ENCODE measurements around the gene THTPA. TPM values are rescaled to one million over a fixed set of nuclear protein-coding genes. Genes with fewer than 3 reads are reported as not detected.
A peak's percentile ranks its signal among the peaks of the same experiment; 100 is the strongest.

The THTPA gene
- total RNA-seq, 4 donors from 2014 or later = 23.3 to 48.5 (median 37.6) TPM

- peaks cover 3 to 23% (median 13%) of the 10 kb centered on the region in 4 donors for H3K4me1 ChIP-seq
- no peaks in the 10 kb centered on the region for H3K9me3 ChIP-seq
- no peak for TF ChIP-seq CTCF (IDR thresholded peaks at IDR 0.05)
- TF ChIP-seq POLR2A (IDR thresholded peaks at IDR 0.05) = no peak
- H3K36me3 ChIP-seq = no peaks in the 10 kb centered on the region
- peaks cover 0 to 24% of the 10 kb centered on the region in 2 donors for H3K27me3 ChIP-seq
- DNase-seq = no peak
- H3K4me3 ChIP-seq = no peak overlapping the region
- no peak overlapping the region for H3K27ac ChIP-seq
These were observed 16.8 kb downstream of the THTPA start for GRCh38 chr14:23572836-23573235.

- Histone ChIP-seq H3K27me3 (peaks cover 0 to 28% of the 10 kb centered on the region in 2 donors), H3K9me3 (no peaks in the 10 kb centered on the region), H3K4me3 (no peak overlapping the region), H3K36me3 (no peaks in the 10 kb centered on the region), H3K27ac (no peak overlapping the region), H3K4me1 (peaks cover 0 to 21% (median 13%) of the 10 kb centered on the region in 4 donors)
- no peak for TF ChIP-seq POLR2A (IDR thresholded peaks at IDR 0.05)
- DNase-seq = no peak
These were observed 17.4 kb downstream of the THTPA start for GRCh38 chr14:23573384-23574015.

- no peaks in the 10 kb centered on the region for H3K9me3 ChIP-seq
- no peak overlapping the region for H3K27ac ChIP-seq
- H3K4me1 ChIP-seq = peaks cover 0 to 21% (median 13%) of the 10 kb centered on the region in 4 donors
- peaks cover 0 to 28% of the 10 kb centered on the region in 2 donors for H3K27me3 ChIP-seq
- no peak for DNase-seq
- H3K36me3 ChIP-seq = no peaks in the 10 kb centered on the region
- peak overlapping the region; percentile 5 to 39 (median 26) for H3K4me3 ChIP-seq
- TF ChIP-seq POLR2A (IDR thresholded peaks at IDR 0.05) (no peak), CTCF (IDR thresholded peaks at IDR 0.05) (no peak)
These were observed 21.1 kb downstream of the THTPA start for GRCh38 chr14:23577004-23577681.

- no peaks in the 10 kb centered on the region for H3K9me3 ChIP-seq
- peaks cover 0 to 21% (median 13%) of the 10 kb centered on the region in 4 donors for H3K4me1 ChIP-seq
- peak overlapping the region in 2 of 4 donors; percentile 35 to 39 for H3K4me3 ChIP-seq
- no peak overlapping the region for H3K27ac ChIP-seq
- no peak for DNase-seq
- TF ChIP-seq POLR2A (IDR thresholded peaks at IDR 0.05) (no peak), CTCF (IDR thresholded peaks at IDR 0.05) (no peak)
- no peaks in the 10 kb centered on the region for H3K36me3 ChIP-seq
- peaks cover 0 to 28% of the 10 kb centered on the region in 2 donors for H3K27me3 ChIP-seq
These were observed 21.8 kb downstream of the THTPA start for GRCh38 chr14:23577710-23578392.

- H3K4me3 ChIP-seq = peak within 1 kb of the TSS in 2 of 4 donors; percentile 35 to 39
- H3K27ac ChIP-seq = no peak within 1 kb of the TSS
- no peaks in the 10 kb centered on the region for H3K9me3 ChIP-seq
- H3K27me3 ChIP-seq = peaks cover 0 to 28% of the 10 kb centered on the region in 2 donors
- peaks cover 0 to 21% (median 13%) of the 10 kb centered on the region in 4 donors for H3K4me1 ChIP-seq
- no peak for DNase-seq
- no peak for TF ChIP-seq POLR2A (IDR thresholded peaks at IDR 0.05)
- TF ChIP-seq CTCF (IDR thresholded peaks at IDR 0.05) = no peak
- H3K36me3 ChIP-seq = no peaks in the 10 kb centered on the region
These were observed 22.7 kb downstream of the THTPA start, which contains the start of gene JPH4 for GRCh38 chr14:23578560-23579310. Gene JPH4, minus strand, starts transcription at chr14:23578790. Its CDS starts 1,337 bp downstream, at chr14:23577453.
